Kidney (tissue), 14 donors: ENCODE data around the gene ESR2. TPM values are rescaled to one million over a fixed set of nuclear protein-coding genes. Genes with fewer than 3 reads are reported as not detected.
"Not testable (repeated sequence)": the region's sequence is repeated elsewhere in the genome, so short reads cannot be mapped to it uniquely, and the experiment has no call there.

Experiments used
- DNase-seq, 5 donors: peaks; one replicate each; pipeline ENCODE4 v3.0.0-alpha.2; 2013 to 2020
- FAIRE-seq: peaks from 2 replicates; lab custom pipeline; 2012; peaks lifted over from hg19 to GRCh38; lab: Jason Lieb, UNC
- H3K27ac ChIP-seq, 2 donors: one replicate each; pipeline ENCODE4 v1.7.0; 2013; ENCODE audit warnings: low read depth in 2 of 2, low read length in 2 of 2, inconsistent platforms in 1 of 2
- H3K27me3 ChIP-seq: one replicate; pipeline ENCODE4 v1.7.1; 2013; ENCODE audit warnings: low read length, inconsistent platforms; ENCODE audit not compliant: control insufficient read depth, insufficient read depth
- H3K36me3 ChIP-seq, 3 donors: one replicate each; pipeline versions ENCODE4 v1.7.0 to v1.7.1; 2013; ENCODE audit warnings: low read length in 3 of 3, control low read depth in 1 of 3, inconsistent platforms in 1 of 3; ENCODE audit not compliant: insufficient read depth in 3 of 3, control insufficient read depth in 2 of 3
- H3K4me1 ChIP-seq, 3 donors: one replicate each; pipeline versions ENCODE4 v1.7.0 to v1.7.1; 2013; ENCODE audit warnings: low read length in 3 of 3, inconsistent platforms in 1 of 3, low read depth in 1 of 3; ENCODE audit not compliant: control insufficient read depth in 2 of 3, insufficient read depth in 2 of 3
- H3K4me3 ChIP-seq, 3 donors: one replicate each; pipeline versions ENCODE4 v1.7.0 to v1.8.1; 2013; ENCODE audit warnings: low read length in 3 of 3, control low read depth in 1 of 3, inconsistent platforms in 1 of 3
- H3K9ac ChIP-seq, 3 donors: one replicate each; pipeline versions ENCODE4 v1.7.0 to v1.7.1; 2013; ENCODE audit warnings: low read length in 3 of 3, control low read depth in 1 of 3, inconsistent platforms in 1 of 3
- H3K9me3 ChIP-seq, 3 donors: one replicate each; pipeline versions ENCODE4 v1.7.0 to v1.7.1; 2013; ENCODE audit warnings: low read length in 3 of 3, control low read depth in 1 of 3, inconsistent platforms in 1 of 3; ENCODE audit not compliant: control insufficient read depth in 2 of 3, insufficient read depth in 1 of 3
- intact Hi-C: fragments of 100-400 bp; cut with DNase I; formaldehyde crosslinking; loops from one replicate; pipeline ENCODE4 v1.11.1; 2022
- polyA plus RNA-seq: library from polyadenylated mRNA; stranded (reverse); fragments of 350-450 nt; fragmentation: Illumina TruSeq; extraction: RNeasy Lipid Tissue Mini Kit (QIAGEN cat#74804); gene quantifications from one replicate; pipeline ENCODE4 v1.2.3, GENCODE V29; 2014; ENCODE audit warnings: low read depth, low replicate concordance; ENCODE audit not compliant: insufficient read depth
- total RNA-seq: library from RNA; stranded (reverse); fragmentation: NEBNext Ultra II Directional; extraction: Animal tissue kit (Norgen Biotek cat#: 25700); gene quantifications from one replicate; pipeline ENCODE4 v1.2.1, GENCODE V29; 2021
- TF ChIP-seq, protein P1 (sequence below): IDR thresholded peaks from 3 replicates; pipeline ENCODE4 v1.5.1; 2012; ENCODE audit warnings: mild to moderate bottlenecking, moderate library complexity, borderline replicate concordance; ENCODE audit not compliant: insufficient read depth; ENCODE audit errors: extremely low read depth
- donor health status: control.
- donor health status: control.
- donor health status: control.
- donor health status: control.
- donor health status: control.
- donor health status: DM: yes; HTN: yes; CAD: no.
- donor health status: Normal renal cell carcinoma (clear cell type).

The ESR2 gene
- total and polyA plus RNA-seq, 2 donors from 2014 or later: 2.5 TPM; not detected in 1

DNA sequence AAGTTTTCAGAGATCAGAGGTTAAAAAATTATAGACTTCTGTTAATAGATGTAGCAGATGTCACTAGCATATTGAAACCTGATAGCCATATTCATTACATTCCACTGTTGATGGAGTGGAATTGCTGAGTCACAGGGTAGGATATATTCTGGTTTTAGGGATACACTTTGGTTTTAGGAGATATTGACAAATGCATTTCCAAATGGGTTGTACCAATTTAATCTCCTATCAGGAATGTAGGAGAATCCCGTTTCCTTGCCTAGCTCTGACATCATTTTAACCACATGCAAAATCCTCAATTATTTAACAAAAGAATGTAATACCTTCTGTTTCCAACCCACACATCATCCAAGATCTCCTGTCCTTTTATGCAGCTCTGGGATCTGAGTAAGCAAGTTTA is 30.7 kb upstream of the ESR2 start:
- no peak for FAIRE-seq
- Histone ChIP-seq H3K9ac (no peak overlapping the region), H3K9me3 (no peaks in the 10 kb centered on the region), H3K4me3 (no peak overlapping the region), H3K4me1 (no peaks in the 10 kb centered on the region), H3K27ac (no peak overlapping the region), H3K27me3 (no peaks in the 10 kb centered on the region), H3K36me3 (no peaks in the 10 kb centered on the region)
- intact Hi-C loops: no loop called here
- TF ChIP-seq, protein P1, sequence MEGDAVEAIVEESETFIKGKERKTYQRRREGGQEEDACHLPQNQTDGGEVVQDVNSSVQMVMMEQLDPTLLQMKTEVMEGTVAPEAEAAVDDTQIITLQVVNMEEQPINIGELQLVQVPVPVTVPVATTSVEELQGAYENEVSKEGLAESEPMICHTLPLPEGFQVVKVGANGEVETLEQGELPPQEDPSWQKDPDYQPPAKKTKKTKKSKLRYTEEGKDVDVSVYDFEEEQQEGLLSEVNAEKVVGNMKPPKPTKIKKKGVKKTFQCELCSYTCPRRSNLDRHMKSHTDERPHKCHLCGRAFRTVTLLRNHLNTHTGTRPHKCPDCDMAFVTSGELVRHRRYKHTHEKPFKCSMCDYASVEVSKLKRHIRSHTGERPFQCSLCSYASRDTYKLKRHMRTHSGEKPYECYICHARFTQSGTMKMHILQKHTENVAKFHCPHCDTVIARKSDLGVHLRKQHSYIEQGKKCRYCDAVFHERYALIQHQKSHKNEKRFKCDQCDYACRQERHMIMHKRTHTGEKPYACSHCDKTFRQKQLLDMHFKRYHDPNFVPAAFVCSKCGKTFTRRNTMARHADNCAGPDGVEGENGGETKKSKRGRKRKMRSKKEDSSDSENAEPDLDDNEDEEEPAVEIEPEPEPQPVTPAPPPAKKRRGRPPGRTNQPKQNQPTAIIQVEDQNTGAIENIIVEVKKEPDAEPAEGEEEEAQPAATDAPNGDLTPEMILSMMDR: no peak
- no peak for DNase-seq

DNA sequence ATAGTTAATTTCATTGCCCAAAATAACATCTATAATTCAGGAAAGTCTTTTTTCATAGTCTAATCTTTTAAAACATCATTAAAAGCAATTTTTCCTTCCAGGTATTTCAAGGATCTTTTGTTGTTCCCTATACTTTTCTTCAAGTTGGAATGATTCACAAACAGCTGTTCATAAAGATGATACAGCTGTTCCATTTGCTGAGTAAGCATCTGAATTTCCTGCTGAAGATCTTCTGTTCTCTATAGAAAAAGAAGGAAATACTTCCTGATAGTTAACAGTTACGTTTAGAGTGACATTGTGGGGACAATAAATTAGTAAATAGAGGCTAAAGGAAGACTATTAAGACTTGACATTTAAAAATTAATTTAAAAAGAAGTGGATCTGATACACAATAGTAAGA is 30.3 kb upstream of the ESR2 start:
- H3K9me3 ChIP-seq: no peaks in the 10 kb centered on the region
- no peaks in the 10 kb centered on the region for H3K36me3 ChIP-seq
- no peak overlapping the region for H3K4me3 ChIP-seq
- intact Hi-C loops: no loop called here
- TF ChIP-seq, protein P1: no peak
- no peak for DNase-seq
- no peaks in the 10 kb centered on the region for H3K4me1 ChIP-seq
- no peak overlapping the region for H3K9ac ChIP-seq
- no peak for FAIRE-seq
- H3K27me3 ChIP-seq: no peaks in the 10 kb centered on the region
- H3K27ac ChIP-seq: no peak overlapping the region

DNA sequence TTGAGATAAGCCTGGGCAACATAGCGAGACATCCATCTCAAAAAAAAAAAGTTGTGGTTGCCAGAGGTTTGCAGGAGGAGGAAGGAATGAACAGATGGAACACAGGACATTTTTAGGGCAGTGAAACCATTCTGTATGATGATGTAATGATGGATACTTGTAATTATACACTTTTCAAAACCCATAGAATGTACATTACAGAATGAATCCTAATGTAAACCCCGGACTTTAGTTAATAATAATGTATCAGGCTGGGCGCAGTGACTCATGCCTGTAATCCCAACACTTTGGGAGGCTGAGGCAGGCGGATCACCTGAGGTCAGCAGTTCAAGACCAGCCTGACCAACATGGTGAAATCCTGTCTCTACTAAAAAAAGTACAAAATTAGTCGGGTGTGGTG is 26.2 kb upstream of the ESR2 start:
- intact Hi-C loops, DNase-seq, FAIRE-seq, H3K4me3 ChIP-seq, H3K36me3 ChIP-seq, H3K9ac ChIP-seq, H3K27me3 ChIP-seq, H3K9me3 ChIP-seq, H3K27ac ChIP-seq, H3K4me1 ChIP-seq: not testable (repeated sequence)

DNA sequence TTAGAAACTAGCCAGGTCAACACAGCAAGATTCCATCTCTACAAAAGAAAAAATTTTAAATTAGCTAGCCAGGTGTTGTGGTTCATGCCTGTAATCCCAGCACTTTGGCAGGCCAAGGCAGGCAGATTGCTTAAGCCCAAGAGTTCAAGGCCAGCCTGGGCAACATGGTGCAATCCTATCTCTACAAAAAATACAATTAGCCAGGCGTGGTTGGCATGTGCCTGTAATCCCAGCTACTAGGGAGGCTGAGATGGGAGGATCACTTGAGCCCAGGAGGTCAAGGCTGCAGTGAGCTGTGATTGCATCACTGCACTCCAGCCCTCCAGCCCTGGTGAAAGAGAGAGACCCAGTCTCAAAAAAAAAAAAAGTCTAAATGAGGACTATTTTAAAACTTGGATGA is 24.5 kb upstream of the ESR2 start:
- H3K36me3 ChIP-seq, H3K27ac ChIP-seq, H3K9me3 ChIP-seq, H3K9ac ChIP-seq, H3K4me3 ChIP-seq, H3K4me1 ChIP-seq, H3K27me3 ChIP-seq, intact Hi-C loops, DNase-seq, FAIRE-seq: not testable (repeated sequence)
